ENCODE data around the gene HSPB7. TPM values are rescaled to one million over a fixed set of nuclear protein-coding genes. Genes with fewer than 3 reads are reported as not detected.
A peak's percentile ranks its signal among the peaks of the same experiment; 100 is the strongest.
"Not testable (repeated sequence)": the region's sequence is repeated elsewhere in the genome, so short reads cannot be mapped to it uniquely, and the experiment has no call there.

HSPB7 gene
- total RNA-seq, 6 experiments from 2014 or later, result 0.54 to 2.0 (median 1.2) TPM

DNA sequence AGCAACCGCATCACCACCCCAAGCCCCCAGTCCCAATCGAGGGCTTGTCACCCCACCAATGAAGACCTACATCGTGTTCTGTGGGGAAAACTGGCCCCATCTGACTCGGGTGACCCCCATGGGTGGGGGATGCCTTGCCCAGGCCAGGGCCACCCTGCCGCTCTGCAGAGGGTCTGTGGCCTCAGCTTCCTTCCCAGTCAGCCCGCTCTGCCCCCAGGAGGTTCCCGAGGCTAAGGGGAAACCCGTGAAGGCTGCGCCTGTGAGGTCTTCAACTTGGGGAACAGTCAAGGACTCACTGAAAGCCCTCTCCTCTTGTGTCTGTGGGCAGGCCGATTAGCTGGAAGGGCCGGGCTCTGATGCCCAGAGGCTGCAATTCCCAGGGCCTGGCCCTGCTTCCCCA is 11.8 kb downstream of the HSPB7 start:
- no peak for TF ChIP-seq POLR2A (IDR thresholded peaks at IDR 0.05)
- TF ChIP-seq, protein P1, sequence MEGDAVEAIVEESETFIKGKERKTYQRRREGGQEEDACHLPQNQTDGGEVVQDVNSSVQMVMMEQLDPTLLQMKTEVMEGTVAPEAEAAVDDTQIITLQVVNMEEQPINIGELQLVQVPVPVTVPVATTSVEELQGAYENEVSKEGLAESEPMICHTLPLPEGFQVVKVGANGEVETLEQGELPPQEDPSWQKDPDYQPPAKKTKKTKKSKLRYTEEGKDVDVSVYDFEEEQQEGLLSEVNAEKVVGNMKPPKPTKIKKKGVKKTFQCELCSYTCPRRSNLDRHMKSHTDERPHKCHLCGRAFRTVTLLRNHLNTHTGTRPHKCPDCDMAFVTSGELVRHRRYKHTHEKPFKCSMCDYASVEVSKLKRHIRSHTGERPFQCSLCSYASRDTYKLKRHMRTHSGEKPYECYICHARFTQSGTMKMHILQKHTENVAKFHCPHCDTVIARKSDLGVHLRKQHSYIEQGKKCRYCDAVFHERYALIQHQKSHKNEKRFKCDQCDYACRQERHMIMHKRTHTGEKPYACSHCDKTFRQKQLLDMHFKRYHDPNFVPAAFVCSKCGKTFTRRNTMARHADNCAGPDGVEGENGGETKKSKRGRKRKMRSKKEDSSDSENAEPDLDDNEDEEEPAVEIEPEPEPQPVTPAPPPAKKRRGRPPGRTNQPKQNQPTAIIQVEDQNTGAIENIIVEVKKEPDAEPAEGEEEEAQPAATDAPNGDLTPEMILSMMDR (IDR thresholded peaks at IDR 0.05), result no peak
- Histone ChIP-seq H3K4me3 (no peak overlapping the region), H3K27ac (no peak overlapping the region), H3K4me1 (no peaks in the 10 kb centered on the region), H3K36me3 (no peaks in the 10 kb centered on the region), H3K9me3 (no peaks in the 10 kb centered on the region), H3K27me3 (no peaks in the 10 kb centered on the region)
- DNase-seq (no peak), ATAC-seq (no peak)
- WGBS (ENCODE audit: insufficient coverage, low coverage, low lambda C conversion rate, missing lambda C conversion rate), result 53% methylated on average over 3 of the region's 11 CpGs
- intact Hi-C loops (cut with DNase I), result loop anchor here (5.0 to 10.0 kb wide), 2 partner anchors 49 to 51 kb away; no protein-coding TSS in a partner anchor

DNA sequence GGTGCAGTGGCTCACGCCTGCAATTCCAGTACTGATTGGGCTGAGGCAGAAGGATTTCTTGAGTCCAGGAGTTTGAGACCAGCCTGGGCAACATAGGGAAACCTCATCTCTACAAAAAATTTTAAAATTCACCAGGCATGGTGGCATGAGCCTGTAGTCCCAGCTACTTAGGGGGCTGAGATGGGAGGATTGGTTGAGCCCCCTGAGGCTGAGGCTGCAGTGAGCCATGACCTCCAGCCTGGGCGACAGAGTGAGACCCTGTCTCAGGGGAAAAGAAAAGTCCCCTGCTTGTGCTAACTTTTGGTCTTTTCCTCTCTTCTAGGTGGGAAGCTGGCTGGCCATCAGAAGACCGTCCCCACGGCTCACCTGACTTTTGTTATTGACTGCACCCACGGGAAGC is 12.2 kb downstream of the HSPB7 start:
- 86% methylated on average over 1 of the region's 5 CpGs for WGBS (ENCODE audit: insufficient coverage, low coverage, low lambda C conversion rate, missing lambda C conversion rate)
- no peak for ATAC-seq
- DNase-seq, result peak in 1 of 3 donors; percentile 48
- TF ChIP-seq POLR2A (IDR thresholded peaks at IDR 0.05), result no peak
- TF ChIP-seq, protein P1 (IDR thresholded peaks at IDR 0.05), result no peak
- intact Hi-C loops (cut with DNase I), result loop anchor here (5.0 to 10.0 kb wide), 2 partner anchors 49 to 52 kb away; no protein-coding TSS in a partner anchor
- H3K9me3 ChIP-seq, result no peaks in the 10 kb centered on the region
- H3K36me3 ChIP-seq, result no peaks in the 10 kb centered on the region
- no peaks in the 10 kb centered on the region for H3K4me1 ChIP-seq
- no peak overlapping the region for H3K27ac ChIP-seq
- H3K27me3 ChIP-seq, result no peaks in the 10 kb centered on the region
- H3K4me3 ChIP-seq, result no peak overlapping the region

DNA sequence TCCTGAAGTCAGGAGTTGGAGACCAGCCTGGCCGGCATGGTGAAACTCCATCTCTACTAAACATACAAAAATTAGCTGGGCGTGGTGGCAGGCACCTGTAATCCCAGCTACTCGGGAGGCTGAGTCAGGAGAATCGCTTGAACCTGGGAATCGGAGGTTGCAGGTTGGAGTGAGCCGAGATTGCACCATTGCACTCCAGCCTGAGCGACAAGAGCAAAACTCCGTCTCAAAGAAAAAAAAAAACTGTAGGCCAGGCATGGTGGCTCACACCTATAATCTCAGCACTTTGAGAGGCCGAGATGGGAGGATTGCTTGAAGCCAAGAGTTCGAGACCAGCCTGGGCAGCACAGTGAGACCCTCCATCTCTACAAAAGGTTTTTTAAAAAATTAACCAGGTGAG is 16.6 kb downstream of the HSPB7 start:
- H3K9me3 ChIP-seq, H3K4me3 ChIP-seq, ATAC-seq, H3K4me1 ChIP-seq, H3K27me3 ChIP-seq, H3K27ac ChIP-seq, H3K36me3 ChIP-seq: not testable (repeated sequence)
- 80% methylated on average over 9 of the region's 10 CpGs for WGBS (ENCODE audit: insufficient coverage, low coverage, low lambda C conversion rate, missing lambda C conversion rate)
- DNase-seq, result peak in 1 of 3 donors; percentile 6
- intact Hi-C loops (cut with DNase I), result loop anchor here in 1 of 2 donors (10.0 kb wide), 1 partner anchor 54 kb away; no protein-coding TSS in a partner anchor

DNA sequence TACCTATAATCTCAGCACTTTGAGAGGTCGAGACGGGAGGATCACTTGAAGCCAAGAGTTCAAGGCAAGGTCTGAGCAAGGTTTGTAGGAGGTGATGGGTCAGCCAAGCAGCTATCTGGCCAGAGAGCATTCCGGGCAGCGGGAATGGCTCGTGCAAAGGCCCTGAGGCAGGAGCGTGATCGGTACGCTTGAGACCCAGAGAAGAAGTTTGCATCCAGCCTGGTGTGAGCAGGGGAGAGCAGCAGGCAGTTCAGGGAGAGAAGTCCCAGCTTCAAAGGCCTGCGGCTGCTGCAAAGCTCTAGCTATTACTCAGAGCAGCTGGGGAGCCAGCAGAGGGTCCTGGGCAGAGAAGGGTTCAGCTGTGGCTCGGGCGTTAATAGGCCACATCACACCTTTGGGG is 18.9 kb downstream of the HSPB7 start:
- intact Hi-C loops (cut with DNase I), result no loop called here
- H3K4me1 ChIP-seq, result no peaks in the 10 kb centered on the region
- 87% methylated on average over 9 of the region's 11 CpGs for WGBS (ENCODE audit: insufficient coverage, low coverage, low lambda C conversion rate, missing lambda C conversion rate)

DNA sequence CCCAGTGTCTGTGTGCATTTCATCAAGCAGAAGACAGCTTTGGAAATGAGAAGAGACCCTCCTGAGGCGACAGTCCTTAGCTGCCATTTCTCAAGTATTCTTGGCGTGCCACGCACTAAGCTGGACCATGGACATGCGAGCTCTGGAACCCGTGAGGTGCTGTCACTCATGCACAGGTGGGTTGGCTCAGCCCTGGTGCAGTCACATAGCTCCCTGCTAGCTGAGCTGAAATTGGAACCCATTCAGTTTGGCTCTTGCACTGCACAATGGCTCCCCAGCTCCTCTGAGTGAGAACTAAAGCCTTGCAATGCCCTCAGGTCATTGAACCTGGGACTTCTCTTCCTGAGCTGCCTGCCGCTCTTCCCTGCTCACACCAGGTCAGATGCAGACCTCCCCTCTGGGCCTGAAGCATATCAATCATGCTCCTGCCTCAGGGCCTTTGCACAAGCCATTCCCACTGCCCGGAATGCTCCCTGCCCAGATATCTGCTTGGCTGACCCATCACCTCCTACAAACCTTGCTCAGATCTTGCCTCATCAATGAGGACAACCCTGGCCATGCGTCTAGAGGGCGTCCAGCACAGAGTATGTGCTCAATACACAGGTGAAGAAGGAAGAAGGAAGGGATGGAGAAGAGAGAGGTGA is 20.1 kb downstream of the HSPB7 start:
- Histone ChIP-seq H3K36me3 (no peaks in the 10 kb centered on the region), H3K9me3 (no peaks in the 10 kb centered on the region), H3K4me1 (no peaks in the 10 kb centered on the region), H3K4me3 (no peak overlapping the region), H3K27ac (no peak overlapping the region), H3K27me3 (no peaks in the 10 kb centered on the region)
- TF ChIP-seq POLR2A (IDR thresholded peaks at IDR 0.05), result no peak
- TF ChIP-seq, protein P1 (IDR thresholded peaks at IDR 0.05), result no peak
- DNase-seq (no peak), ATAC-seq (no peak)
- WGBS (ENCODE audit: insufficient coverage, low coverage, low lambda C conversion rate, missing lambda C conversion rate), result 85% methylated on average over 2 of the region's 9 CpGs
- intact Hi-C loops (cut with DNase I), result no loop called here

More for the DNA sequence above, 18.9 kb downstream of the HSPB7 start:
- Histone ChIP-seq H3K36me3 (no peaks in the 10 kb centered on the region), H3K27me3 (no peaks in the 10 kb centered on the region), H3K4me3 (no peak overlapping the region), H3K9me3 (no peaks in the 10 kb centered on the region), H3K27ac (no peak overlapping the region)
- TF ChIP-seq POLR2A (IDR thresholded peaks at IDR 0.05), result no peak
- TF ChIP-seq, protein P1 (IDR thresholded peaks at IDR 0.05), result no peak
- no peak for DNase-seq
- ATAC-seq, result no peak
